ENCODE data around the gene RHNO1.
A peak's percentile ranks its signal among the peaks of the same experiment; 100 is the strongest.

RHNO1 gene

DNA sequence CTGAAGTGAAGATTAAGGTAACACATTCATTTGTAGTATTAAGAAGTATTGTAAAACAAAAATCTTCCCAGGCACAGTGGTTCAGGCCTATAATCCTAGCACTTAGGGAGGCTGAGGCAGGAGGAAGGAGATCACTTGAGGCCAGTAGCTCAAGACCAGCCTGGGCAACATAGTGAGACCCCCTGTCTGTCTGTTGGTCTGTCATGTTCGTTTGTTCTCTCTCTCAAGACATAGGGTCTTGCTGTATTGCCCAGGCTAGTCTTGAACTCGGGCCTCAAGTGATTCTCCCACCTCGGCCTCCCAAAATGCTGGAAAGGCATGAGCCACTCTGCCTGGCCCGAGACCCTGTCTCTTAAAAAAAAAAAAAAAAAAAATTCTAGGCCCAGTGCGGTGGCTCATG is 20.4 kb downstream of the RHNO1 start:
- H3K4me3 ChIP-seq (ENCODE audit: control insufficient read depth, low read depth, low read length), result no peak overlapping the region

DNA sequence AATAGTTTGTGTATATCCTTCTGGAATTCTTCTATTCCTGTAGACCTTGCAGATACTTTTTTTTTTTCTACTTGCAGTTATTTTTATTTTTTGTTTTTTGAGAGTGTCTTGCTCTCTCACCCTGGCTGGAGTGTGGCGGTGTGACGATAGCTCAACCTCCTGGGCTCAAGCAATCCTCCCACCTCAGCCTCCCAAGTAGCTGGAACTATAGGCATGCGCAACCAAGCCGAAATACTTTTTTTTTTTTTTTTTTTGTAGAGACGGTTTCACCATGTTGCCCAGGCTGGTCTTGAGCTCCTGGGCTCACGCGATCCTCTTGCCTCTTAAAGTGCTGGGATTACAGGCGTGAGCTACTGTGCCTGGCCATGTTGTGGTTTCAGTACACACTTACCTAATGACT is 23.6 kb downstream of the RHNO1 start:
- no peak overlapping the region for H3K4me3 ChIP-seq (ENCODE audit: control insufficient read depth, low read depth, low read length)
- TF ChIP-seq, protein P1, sequence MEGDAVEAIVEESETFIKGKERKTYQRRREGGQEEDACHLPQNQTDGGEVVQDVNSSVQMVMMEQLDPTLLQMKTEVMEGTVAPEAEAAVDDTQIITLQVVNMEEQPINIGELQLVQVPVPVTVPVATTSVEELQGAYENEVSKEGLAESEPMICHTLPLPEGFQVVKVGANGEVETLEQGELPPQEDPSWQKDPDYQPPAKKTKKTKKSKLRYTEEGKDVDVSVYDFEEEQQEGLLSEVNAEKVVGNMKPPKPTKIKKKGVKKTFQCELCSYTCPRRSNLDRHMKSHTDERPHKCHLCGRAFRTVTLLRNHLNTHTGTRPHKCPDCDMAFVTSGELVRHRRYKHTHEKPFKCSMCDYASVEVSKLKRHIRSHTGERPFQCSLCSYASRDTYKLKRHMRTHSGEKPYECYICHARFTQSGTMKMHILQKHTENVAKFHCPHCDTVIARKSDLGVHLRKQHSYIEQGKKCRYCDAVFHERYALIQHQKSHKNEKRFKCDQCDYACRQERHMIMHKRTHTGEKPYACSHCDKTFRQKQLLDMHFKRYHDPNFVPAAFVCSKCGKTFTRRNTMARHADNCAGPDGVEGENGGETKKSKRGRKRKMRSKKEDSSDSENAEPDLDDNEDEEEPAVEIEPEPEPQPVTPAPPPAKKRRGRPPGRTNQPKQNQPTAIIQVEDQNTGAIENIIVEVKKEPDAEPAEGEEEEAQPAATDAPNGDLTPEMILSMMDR (conservative IDR thresholded peaks at IDR 0.05; ENCODE audit: control insufficient read depth, insufficient read depth, low read depth, low read length), result no peak
- DNase-seq (ENCODE audit: low read depth), result peak; percentile 21

More for the DNA sequence above, 20.4 kb downstream of the RHNO1 start:
- DNase-seq (ENCODE audit: low read depth), result no peak
- TF ChIP-seq, protein P1 (conservative IDR thresholded peaks at IDR 0.05; ENCODE audit: control insufficient read depth, insufficient read depth, low read depth, low read length), result no peak

DNA sequence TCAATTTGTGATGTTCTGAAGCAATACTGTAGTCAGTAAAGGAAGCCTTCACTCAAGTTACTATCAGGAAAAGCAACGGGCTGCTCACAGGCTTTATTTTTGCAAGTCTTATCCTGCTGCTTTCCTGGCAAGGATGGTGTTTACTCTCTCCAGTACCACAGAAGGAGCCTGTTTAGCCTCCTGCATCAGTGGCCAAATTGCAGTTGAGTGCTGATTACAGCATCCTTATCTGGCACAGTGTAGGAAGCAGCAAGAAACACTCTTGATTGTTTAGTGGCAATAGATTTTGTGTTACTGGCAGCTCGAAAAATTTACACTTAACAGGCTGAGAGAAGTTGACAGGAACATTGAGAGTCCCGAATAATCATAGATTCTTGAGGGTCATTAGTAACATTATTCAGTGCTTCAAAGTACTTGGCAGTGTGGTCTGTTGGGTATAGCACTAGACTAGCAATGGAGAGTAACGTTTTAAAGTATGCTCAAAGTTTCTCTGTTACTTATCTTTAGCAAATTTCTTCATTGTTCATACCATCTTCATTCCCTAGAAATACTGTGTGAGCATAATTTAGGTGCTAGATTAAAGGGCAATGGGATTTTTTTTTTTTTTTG is 25.4 kb downstream of the RHNO1 start:
- DNase-seq (ENCODE audit: low read depth), result peak; percentile 23
- TF ChIP-seq, protein P1 (conservative IDR thresholded peaks at IDR 0.05; ENCODE audit: control insufficient read depth, insufficient read depth, low read depth, low read length), result no peak

DNA sequence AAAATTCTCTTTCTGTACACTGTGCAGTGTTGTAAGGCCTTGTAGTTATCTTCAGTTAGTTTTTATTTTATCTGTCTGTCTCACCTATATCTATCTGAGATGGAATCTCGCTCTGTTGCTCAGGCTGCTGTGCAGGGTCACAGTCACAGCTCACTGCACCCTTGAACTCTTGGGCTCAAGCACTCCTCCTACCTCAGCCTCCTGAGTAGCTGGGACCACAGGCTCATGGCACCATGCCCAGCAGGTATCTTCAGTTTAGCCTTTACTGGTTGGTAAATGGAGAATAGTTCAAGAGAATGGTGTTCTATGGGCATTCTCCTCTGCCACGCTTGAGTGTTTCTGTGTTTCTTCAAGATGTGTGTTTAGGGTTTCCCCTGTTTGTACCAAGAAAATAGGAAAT is 27.2 kb downstream of the RHNO1 start:
- TF ChIP-seq, protein P1 (conservative IDR thresholded peaks at IDR 0.05; ENCODE audit: control insufficient read depth, insufficient read depth, low read depth, low read length), result no peak
- H3K4me3 ChIP-seq (ENCODE audit: control insufficient read depth, low read depth, low read length), result no peak overlapping the region
- DNase-seq (ENCODE audit: low read depth), result no peak

More for the DNA sequence above, 25.4 kb downstream of the RHNO1 start:
- no peak overlapping the region for H3K4me3 ChIP-seq (ENCODE audit: control insufficient read depth, low read depth, low read length)

DNA sequence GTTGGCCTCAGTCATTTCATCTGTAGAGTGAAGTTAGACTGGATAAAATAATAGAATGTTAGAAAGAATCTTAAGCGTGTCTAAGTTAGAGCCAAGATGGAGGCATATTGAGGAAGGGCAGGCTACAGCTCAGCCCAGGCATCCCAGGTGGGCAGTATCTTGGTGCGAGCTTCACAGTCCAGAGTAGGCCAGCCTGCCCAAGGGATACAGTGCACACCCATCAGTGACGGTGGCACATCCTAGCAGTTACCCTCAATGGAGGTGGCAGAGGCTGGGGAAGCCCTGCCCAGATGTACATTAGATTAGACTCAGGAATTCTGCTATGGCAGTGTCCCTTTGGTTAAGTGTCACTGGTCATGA is 35.2 kb downstream of the RHNO1 start:
- DNase-seq (ENCODE audit: low read depth), result no peak
- no peak overlapping the region for H3K4me3 ChIP-seq (ENCODE audit: control insufficient read depth, low read depth, low read length)
- TF ChIP-seq, protein P1 (conservative IDR thresholded peaks at IDR 0.05; ENCODE audit: control insufficient read depth, insufficient read depth, low read depth, low read length), result no peak

DNA sequence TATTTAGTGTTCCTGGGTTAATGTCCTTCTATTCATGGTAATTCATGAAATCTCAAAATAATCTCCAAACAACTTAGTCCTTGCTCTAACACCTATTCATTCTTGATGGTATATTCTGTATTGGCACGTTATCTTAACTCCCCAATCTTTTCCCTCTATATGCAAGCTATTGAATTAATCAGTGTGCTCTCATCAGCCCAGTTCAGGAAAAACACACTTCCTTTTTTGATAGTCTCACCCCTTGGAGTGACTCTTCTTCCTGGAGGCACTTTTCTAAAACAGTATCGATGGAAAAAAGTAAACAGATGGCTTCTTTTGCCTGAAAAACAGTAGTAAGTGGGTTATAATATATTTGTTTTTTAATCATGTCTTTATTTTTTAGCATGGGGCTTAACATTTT is 42.2 kb downstream of the RHNO1 start:
- H3K4me3 ChIP-seq (ENCODE audit: control insufficient read depth, low read depth, low read length), result no peak overlapping the region
- DNase-seq (ENCODE audit: low read depth), result no peak
- TF ChIP-seq, protein P1 (conservative IDR thresholded peaks at IDR 0.05; ENCODE audit: control insufficient read depth, insufficient read depth, low read depth, low read length), result no peak

DNA sequence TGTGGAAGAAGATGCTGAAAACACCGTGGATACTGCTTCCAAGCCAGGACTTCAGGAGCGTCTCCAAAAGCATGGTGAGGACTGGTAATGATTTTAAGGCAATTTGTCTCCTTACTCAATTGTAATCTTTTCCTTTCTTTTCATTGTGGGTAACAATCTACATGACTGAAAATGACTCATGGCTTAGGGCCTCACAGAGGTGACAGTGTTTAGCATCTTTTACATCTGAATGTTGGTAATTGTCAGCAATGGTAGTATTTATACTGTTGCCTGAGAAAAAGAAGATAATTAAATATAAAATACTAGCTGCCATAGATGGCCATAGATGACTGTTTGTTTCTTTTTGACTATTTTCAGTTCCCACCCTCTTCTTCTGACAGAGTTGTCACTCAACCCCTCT is 45.3 kb downstream of the RHNO1 start:
- TF ChIP-seq, protein P1 (conservative IDR thresholded peaks at IDR 0.05; ENCODE audit: control insufficient read depth, insufficient read depth, low read depth, low read length), result no peak
- DNase-seq (ENCODE audit: low read depth), result peak; percentile 6
- H3K4me3 ChIP-seq (ENCODE audit: control insufficient read depth, low read depth, low read length), result no peak overlapping the region
